Natural killer cell (primary cell): ENCODE measurements around the gene TMEFF1. TPM values are rescaled to one million over a fixed set of nuclear protein-coding genes. Genes with fewer than 3 reads are reported as not detected.
"Not testable (repeated sequence)": the region's sequence is repeated elsewhere in the genome, so short reads cannot be mapped to it uniquely, and the experiment has no call there.

Experiments
- ATAC-seq, 3 donors: fragments of 150-1000 bp in 2 of 3; fragments of 200-7000 bp in 1 of 3; cut with Tn5 transposase; 1 replicate in 1 of 3; 2 replicates in 2 of 3; pipeline ENCODE4 v1.10.0; 2021; ENCODE audit warnings: mild to moderate bottlenecking in 2 of 3, moderate library complexity in 2 of 3
- DNase-seq, 2 donors: peaks; one replicate each; pipeline versions ENCODE4 v3.0.0 to v3.0.0-alpha.2; 2013 to 2021; ENCODE audit warnings: mixed read lengths in 1 of 2
- H3K27ac ChIP-seq: one replicate; pipeline ENCODE4 v1.5.1; 2013; ENCODE audit warnings: mild to moderate bottlenecking, low read length
- H3K27me3 ChIP-seq: one replicate; pipeline ENCODE4 v1.6.1; 2013; ENCODE audit warnings: low read length; ENCODE audit not compliant: control insufficient read depth, insufficient read depth
- H3K36me3 ChIP-seq: one replicate; pipeline ENCODE4 v1.6.1; 2013; ENCODE audit warnings: low read length; ENCODE audit not compliant: control insufficient read depth, insufficient read depth
- H3K4me1 ChIP-seq: one replicate; pipeline ENCODE4 v1.6.1; 2013; ENCODE audit warnings: low read length; ENCODE audit not compliant: control insufficient read depth, insufficient read depth
- H3K4me3 ChIP-seq: one replicate; pipeline ENCODE4 v1.5.1; 2013; ENCODE audit warnings: low read length
- H3K9me3 ChIP-seq: one replicate; pipeline ENCODE4 v1.6.1; 2013; ENCODE audit warnings: low read length; ENCODE audit not compliant: control insufficient read depth, insufficient read depth
- H3K27ac Mint-ChIP-seq, 2 donors: one replicate each; pipeline ENCODE4 v1.8.0; 2022; ENCODE audit warnings: mild to moderate bottlenecking in 2 of 2, mixed read lengths in 2 of 2, moderate library complexity in 1 of 2
- H3K27me3 Mint-ChIP-seq, 2 donors: one replicate each; pipeline ENCODE4 v1.8.0; 2022; ENCODE audit warnings: low read depth in 2 of 2, mixed read lengths in 2 of 2
- H3K36me3 Mint-ChIP-seq: one replicate; pipeline ENCODE4 v1.8.0; 2022; ENCODE audit warnings: mixed read lengths
- H3K4me1 Mint-ChIP-seq, 2 donors: one replicate each; pipeline ENCODE4 v1.8.0; 2022; ENCODE audit warnings: mixed read lengths in 2 of 2
- H3K4me3 Mint-ChIP-seq: one replicate; pipeline ENCODE4 v1.8.0; 2022; ENCODE audit warnings: mild to moderate bottlenecking, moderate library complexity, mixed read lengths
- H3K9me3 Mint-ChIP-seq, 2 donors: one replicate each; pipeline ENCODE4 v1.8.0; 2022; ENCODE audit warnings: mixed read lengths in 2 of 2
- WGBS: methylation state at CpG from one replicate; pipeline ENCODE4 v1.1.7; 2013; ENCODE audit warnings: missing lambda C conversion rate; ENCODE audit not compliant: insufficient coverage; 5-methylcytosine and 5-hydroxymethylcytosine counted together
- intact Hi-C: fragments of 100-400 bp; cut with micrococcal nuclease; formaldehyde crosslinking; loops from one replicate; pipeline ENCODE4 v1.14.2; 2022
- total RNA-seq, 4 donors: library from RNA; stranded (reverse); fragments of 120-200 nt in 1 of 4; gene quantifications; one replicate each; pipeline versions ENCODE4 v1.2.3 to v1.2.4, GENCODE V29; 2013 to 2022
- TF ChIP-seq, protein P1 (sequence below): fragments of 200-600 bp; IDR thresholded peaks from one replicate; pipeline ENCODE4 v1.8.0; 2022; ENCODE audit warnings: antibody characterized with exemption

The TMEFF1 gene
- total RNA-seq, 3 donors from 2014 or later (not counting 1 experiment from before 2014, with no cell fraction given) = 0.18 TPM; not detected in 2

- ATAC-seq (no peak), DNase-seq (no peak)
- H3K9me3 Mint-ChIP-seq = no peaks in the 10 kb centered on the region
- H3K27ac ChIP-seq = no peak overlapping the region
- no peaks in the 10 kb centered on the region for H3K4me1 ChIP-seq
- no peak overlapping the region for H3K27ac Mint-ChIP-seq
- H3K9me3 ChIP-seq = no peaks in the 10 kb centered on the region
- H3K36me3 Mint-ChIP-seq = no peaks in the 10 kb centered on the region
- TF ChIP-seq, protein P1, sequence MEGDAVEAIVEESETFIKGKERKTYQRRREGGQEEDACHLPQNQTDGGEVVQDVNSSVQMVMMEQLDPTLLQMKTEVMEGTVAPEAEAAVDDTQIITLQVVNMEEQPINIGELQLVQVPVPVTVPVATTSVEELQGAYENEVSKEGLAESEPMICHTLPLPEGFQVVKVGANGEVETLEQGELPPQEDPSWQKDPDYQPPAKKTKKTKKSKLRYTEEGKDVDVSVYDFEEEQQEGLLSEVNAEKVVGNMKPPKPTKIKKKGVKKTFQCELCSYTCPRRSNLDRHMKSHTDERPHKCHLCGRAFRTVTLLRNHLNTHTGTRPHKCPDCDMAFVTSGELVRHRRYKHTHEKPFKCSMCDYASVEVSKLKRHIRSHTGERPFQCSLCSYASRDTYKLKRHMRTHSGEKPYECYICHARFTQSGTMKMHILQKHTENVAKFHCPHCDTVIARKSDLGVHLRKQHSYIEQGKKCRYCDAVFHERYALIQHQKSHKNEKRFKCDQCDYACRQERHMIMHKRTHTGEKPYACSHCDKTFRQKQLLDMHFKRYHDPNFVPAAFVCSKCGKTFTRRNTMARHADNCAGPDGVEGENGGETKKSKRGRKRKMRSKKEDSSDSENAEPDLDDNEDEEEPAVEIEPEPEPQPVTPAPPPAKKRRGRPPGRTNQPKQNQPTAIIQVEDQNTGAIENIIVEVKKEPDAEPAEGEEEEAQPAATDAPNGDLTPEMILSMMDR = no peak
- no peak overlapping the region for H3K4me3 Mint-ChIP-seq
- H3K4me3 ChIP-seq = no peak overlapping the region
- H3K36me3 ChIP-seq = no peaks in the 10 kb centered on the region
- H3K4me1 Mint-ChIP-seq = no peaks in the 10 kb centered on the region
- H3K27me3 Mint-ChIP-seq = no peaks in the 10 kb centered on the region
- H3K27me3 ChIP-seq = no peaks in the 10 kb centered on the region
- intact Hi-C loops = no loop called here
- 60% methylated on average over 1 of the region's 3 CpGs for WGBS
These were observed 48.3 kb downstream of the TMEFF1 start for GRCh38 chr9:100521282-100521681.

GRCh38 chr9:100525563-100525962 lies 52.6 kb downstream of the TMEFF1 start:
- Histone ChIP-seq H3K36me3 (no peaks in the 10 kb centered on the region), H3K9me3 (no peaks in the 10 kb centered on the region), H3K27me3 (no peaks in the 10 kb centered on the region), H3K4me1 (no peaks in the 10 kb centered on the region), H3K4me3 (no peak overlapping the region), H3K27ac (no peak overlapping the region)
- ATAC-seq (no peak), DNase-seq (no peak)
- Mint-ChIP-seq H3K4me3 (no peak overlapping the region), H3K27me3 (no peaks in the 10 kb centered on the region), H3K27ac (no peak overlapping the region), H3K9me3 (no peaks in the 10 kb centered on the region), H3K36me3 (no peaks in the 10 kb centered on the region), H3K4me1 (no peaks in the 10 kb centered on the region)
- no CpG with 5 or more reads among the region's 2 CpGs for whole genome bisulfite sequencing
- intact Hi-C loops = no loop called here
- TF ChIP-seq, protein P1 = no peak

DNA sequence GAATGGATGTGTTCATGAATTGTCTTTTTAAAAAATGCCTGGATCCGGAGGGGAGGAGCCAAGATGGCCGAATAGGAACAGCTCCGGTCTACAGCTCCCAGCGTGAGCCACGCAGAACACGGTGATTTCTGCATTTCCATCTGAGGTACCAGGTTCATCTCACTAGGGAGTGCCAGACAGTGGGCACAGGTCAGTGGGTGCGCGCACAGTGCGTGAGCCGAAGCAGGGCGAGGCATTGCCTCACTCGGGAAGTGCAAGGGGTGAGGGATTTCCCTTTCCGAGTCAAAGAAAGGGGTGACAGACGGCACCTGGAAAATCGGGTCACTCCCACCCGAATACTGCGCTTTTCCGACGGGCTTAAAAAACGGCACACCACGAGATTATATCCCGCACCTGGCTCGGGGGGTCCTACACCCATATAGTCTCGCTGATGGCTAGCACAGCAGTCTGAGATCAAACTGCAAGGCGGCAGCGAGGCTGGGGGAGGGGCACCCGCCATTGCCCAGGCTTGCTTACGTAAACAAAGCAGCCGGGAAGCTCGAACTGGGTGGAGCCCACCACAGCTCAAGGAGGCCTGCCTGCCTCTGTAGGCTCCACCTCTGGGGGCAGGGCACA lies 54.3 kb downstream of the TMEFF1 start:
- H3K4me3 ChIP-seq, H3K36me3 ChIP-seq, ATAC-seq, H3K4me1 ChIP-seq, H3K27me3 ChIP-seq, DNase-seq, intact Hi-C loops, H3K27ac ChIP-seq, H3K9me3 ChIP-seq, H3K36me3 Mint-ChIP-seq, H3K27ac Mint-ChIP-seq, H3K4me3 Mint-ChIP-seq, H3K9me3 Mint-ChIP-seq, H3K4me1 Mint-ChIP-seq, H3K27me3 Mint-ChIP-seq: not testable (repeated sequence)
- WGBS = 90% methylated on average over 24 of the region's 30 CpGs

- Histone ChIP-seq H3K4me3 (no peak overlapping the region), H3K36me3 (no peaks in the 10 kb centered on the region), H3K27ac (no peak overlapping the region), H3K4me1 (no peaks in the 10 kb centered on the region), H3K9me3 (no peaks in the 10 kb centered on the region), H3K27me3 (no peaks in the 10 kb centered on the region)
- Mint-ChIP-seq H3K4me1 (no peaks in the 10 kb centered on the region), H3K27ac (no peak overlapping the region), H3K9me3 (no peaks in the 10 kb centered on the region), H3K36me3 (no peaks in the 10 kb centered on the region), H3K4me3 (no peak overlapping the region), H3K27me3 (no peaks in the 10 kb centered on the region)
- ATAC-seq = no peak
- TF ChIP-seq, protein P1 = no peak
- 89% methylated on average over 4 of the region's 4 CpGs for WGBS
- intact Hi-C loops = no loop called here
- no peak for DNase-seq
These were observed 61.5 kb downstream of the TMEFF1 start for GRCh38 chr9:100534401-100534800.
